Stimulated activated naive B cell treated with anti-CD40 and anti-IgM and Interleukin-4, amounts not matched to agents 10 μg/mL and 1 μg/mL and 100 μg/mL, for 72 hours (primary cell): ENCODE data around the gene KCNK3.
A peak's percentile ranks its signal among the peaks of the same experiment; 100 is the strongest.

Experiments
- ATAC-seq, 2 donors: fragments of 150-1000 bp; cut with Tn5 transposase; replicated peaks; 2 replicates each; pipeline ENCODE4 v1.10.0; 2021; ENCODE audit warnings: moderate library complexity in 1 of 2
- DNase-seq: peaks from one replicate; pipeline ENCODE4 v3.0.0; 2021
- H3K27ac Mint-ChIP-seq: one replicate; pipeline ENCODE4 v1.8.0; 2022; ENCODE audit warnings: mild to moderate bottlenecking, mixed read lengths
- H3K27me3 Mint-ChIP-seq, 2 donors: one replicate each; pipeline ENCODE4 v1.8.0; 2022; ENCODE audit warnings: mixed read lengths in 2 of 2
- H3K36me3 Mint-ChIP-seq, 2 donors: one replicate each; pipeline ENCODE4 v1.8.0; 2022; ENCODE audit warnings: mixed read lengths in 2 of 2, mild to moderate bottlenecking in 1 of 2
- H3K4me1 Mint-ChIP-seq, 2 donors: one replicate each; pipeline ENCODE4 v1.8.0; 2022; ENCODE audit warnings: mixed read lengths in 2 of 2, mild to moderate bottlenecking in 1 of 2
- H3K4me3 Mint-ChIP-seq, 2 donors: one replicate each; pipeline ENCODE4 v1.8.0; 2022; ENCODE audit warnings: mild to moderate bottlenecking in 2 of 2, mixed read lengths in 2 of 2, moderate library complexity in 1 of 2
- H3K9me3 Mint-ChIP-seq, 2 donors: one replicate each; pipeline ENCODE4 v1.8.0; 2022; ENCODE audit warnings: mixed read lengths in 2 of 2, mild to moderate bottlenecking in 1 of 2

The KCNK3 gene

DNA sequence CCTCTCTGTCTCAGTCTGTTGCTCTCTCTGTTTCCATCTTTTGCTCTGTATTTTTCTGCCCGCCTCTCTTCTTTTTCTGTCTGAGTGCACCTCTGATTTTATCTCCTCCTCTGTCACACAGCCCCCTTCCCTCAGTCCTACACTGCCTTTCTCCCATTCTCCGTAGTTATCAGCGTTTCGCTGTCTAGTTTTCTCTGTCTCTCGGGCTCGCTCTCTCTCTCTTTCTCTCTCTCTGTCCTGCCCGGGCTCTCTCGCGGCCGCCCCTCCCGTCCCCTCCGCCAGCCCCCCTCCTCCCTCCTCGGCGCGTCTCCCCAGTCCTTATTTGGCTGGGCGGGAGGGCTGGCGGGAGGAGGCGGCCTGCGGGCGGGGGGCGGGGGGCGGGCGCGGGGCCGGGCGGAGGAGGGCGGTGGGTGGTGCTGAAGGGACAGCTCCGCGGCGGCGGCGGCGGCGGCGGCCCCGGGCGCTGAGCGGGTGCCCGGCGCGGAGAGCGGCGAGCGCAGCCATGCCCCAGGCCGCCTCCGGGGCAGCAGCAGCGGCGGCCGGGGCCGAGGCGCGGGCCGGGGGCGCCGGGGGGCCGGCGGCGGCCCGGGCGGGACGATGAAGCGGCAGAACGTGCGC is at the start of gene KCNK3:
TSS of gene KCNK3 (plus strand) at position 444 of the 618 bp plus-strand sequence. CDS start at position 598, 154 bp downstream.
- ATAC-seq = peak; percentile 70 to 75
- Mint-ChIP-seq H3K27me3 (peaks cover 63 to 74% of the 10 kb centered on the region in 2 donors), H3K4me3 (peak within 1 kb of the TSS in 1 of 2 donors; percentile 4)

DNA sequence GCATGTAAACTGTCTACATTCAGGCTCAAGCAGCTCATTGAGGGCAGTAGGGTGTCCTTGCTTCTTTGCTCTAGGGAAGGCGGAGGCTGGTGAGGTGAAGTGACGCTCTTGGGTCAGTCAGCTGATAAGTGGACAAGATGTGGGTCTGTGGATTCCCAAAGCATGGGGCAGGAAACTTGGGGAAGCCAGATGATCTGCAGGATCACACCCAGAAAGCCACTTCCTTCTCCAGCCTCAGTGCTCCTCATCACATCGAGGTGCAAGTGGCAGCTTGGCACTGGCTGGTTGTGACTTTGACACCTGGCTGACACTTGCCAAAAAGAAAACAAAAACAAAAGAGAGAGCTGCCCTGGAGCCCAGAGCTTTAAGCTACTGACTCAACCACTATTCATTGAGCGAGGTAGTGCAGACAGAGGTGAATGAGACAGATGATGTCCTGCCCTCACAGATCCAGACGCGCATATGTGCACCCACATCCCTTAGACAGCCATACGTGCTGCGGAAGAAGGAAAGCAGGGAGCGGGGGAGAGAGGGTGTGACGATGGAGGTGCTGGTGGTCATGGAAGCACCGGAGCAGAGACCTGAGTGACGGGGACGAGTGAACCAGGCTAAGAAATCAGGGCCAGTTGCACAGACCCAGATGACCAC is 48.2 kb upstream of the KCNK3 start:
- peaks cover 31 to 49% of the 10 kb centered on the region in 2 donors for H3K27me3 Mint-ChIP-seq

More for the DNA sequence above, at the start of gene KCNK3:
- Mint-ChIP-seq H3K4me1 (peaks cover 7 to 13% of the 10 kb centered on the region in 2 donors), H3K36me3 (no peaks in the 10 kb centered on the region), H3K27ac (no peak within 1 kb of the TSS), H3K9me3 (no peaks in the 10 kb centered on the region)
- DNase-seq = no peak

DNA sequence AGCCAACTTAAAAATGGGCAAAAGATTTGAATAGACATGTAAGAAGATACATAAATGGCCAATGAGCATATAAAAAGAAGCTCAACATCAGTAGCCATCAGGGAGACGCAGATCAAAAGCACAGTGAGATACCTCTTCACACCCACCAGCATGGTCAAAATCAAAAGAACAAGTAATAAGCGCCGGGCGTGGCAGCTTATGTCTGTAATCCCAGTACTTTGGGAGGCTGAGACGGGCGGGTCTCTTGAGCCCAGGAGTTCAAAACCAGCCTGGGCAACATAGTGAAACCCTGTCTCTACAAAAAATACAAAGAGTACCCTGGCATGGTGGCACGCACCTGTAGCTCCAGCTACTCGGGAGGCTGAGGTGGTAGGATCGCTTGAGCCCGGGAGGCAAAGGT is 46.8 kb upstream of the KCNK3 start:
- Mint-ChIP-seq H3K4me3 (no peak overlapping the region), H3K4me1 (no peaks in the 10 kb centered on the region), H3K9me3 (no peaks in the 10 kb centered on the region), H3K27me3 (peaks cover 35 to 53% of the 10 kb centered on the region in 2 donors), H3K36me3 (no peaks in the 10 kb centered on the region), H3K27ac (no peak overlapping the region)
- DNase-seq = no peak
- ATAC-seq = no peak

More for the DNA sequence above, 48.2 kb upstream of the KCNK3 start:
- Mint-ChIP-seq H3K4me3 (no peak overlapping the region), H3K4me1 (no peaks in the 10 kb centered on the region), H3K9me3 (no peaks in the 10 kb centered on the region), H3K36me3 (no peaks in the 10 kb centered on the region), H3K27ac (no peak overlapping the region)
- no peak for ATAC-seq
- DNase-seq = no peak

DNA sequence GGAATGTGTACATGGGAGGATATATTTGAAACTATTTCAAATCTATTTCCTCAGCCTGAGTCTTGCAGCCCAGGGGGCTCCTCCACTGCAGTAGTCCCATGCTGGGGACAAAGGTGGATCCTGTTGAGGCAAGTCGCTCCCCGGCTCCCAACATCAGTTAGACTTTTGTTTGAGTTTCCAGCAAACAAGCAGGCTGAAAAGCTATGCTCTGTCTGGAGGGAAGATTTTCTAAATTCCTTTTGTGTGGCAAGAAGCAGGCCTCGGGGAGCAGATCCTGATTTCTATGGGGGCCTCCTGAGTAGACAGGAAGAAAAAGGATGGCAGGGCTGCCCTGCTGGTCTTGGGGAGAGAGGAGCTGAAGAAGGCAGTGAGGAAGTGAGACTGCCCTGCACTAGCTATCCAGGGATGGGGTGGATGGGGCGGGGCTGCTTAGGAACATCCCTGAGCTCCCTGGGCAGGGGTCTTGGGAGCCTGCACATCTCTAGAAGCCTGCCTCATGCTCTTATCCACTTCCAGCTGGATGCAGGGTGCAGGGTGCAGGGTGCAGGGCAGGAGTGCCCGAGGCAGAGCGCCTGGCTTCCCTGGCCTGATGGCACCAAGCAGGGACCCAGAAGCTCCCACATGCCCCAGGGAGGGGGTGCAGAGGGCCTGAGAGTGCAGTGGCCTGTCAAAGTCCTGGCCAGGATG is 45.4 kb upstream of the KCNK3 start:
- Mint-ChIP-seq H3K36me3 (no peaks in the 10 kb centered on the region), H3K9me3 (no peaks in the 10 kb centered on the region)
- ATAC-seq = no peak

DNA sequence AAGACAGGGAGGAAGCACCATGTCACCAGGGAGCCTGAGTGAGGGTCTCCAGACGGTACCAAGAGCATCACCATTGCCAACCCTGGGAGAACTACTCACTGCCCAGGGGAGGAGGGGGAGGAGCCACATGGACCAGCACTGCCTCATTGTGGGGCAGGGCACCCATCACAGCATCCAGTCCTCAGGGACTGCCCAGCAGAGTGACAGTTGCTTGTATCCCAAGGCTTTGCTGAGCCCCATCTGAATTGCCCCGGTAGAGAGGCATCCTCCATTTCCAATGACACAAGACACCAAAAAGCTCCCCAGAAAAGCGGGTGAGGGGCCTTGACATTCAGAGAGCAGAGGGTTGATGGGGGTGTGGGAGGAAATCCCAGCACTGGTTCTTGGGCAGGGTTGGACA is 44.5 kb upstream of the KCNK3 start:
- no peak for ATAC-seq
- H3K27me3 Mint-ChIP-seq = peaks cover 31 to 46% of the 10 kb centered on the region in 2 donors
- DNase-seq = no peak

More for the DNA sequence above, 45.4 kb upstream of the KCNK3 start:
- Mint-ChIP-seq H3K27me3 (peaks cover 31 to 49% of the 10 kb centered on the region in 2 donors), H3K4me1 (no peaks in the 10 kb centered on the region), H3K27ac (no peak overlapping the region), H3K4me3 (no peak overlapping the region)
- DNase-seq = no peak

DNA sequence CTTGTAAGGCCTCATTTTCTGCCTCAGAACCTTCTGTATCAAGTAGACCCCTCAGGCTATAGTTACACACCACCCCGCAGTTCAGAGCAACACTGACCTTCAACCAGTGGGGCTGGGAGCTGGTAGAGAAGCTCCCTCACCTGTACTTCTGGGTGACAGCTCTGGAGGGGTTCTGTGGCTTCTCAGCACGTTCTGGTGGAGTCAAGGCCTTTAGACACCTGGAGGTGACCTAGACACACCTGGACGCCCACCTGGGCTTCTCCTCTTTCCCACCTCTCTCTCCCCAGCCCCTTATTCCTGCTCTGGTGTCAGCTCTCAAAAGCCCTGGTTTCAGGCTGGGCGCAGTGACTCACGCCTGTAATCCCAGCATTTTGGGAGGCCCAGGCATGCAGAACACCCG is 44.0 kb upstream of the KCNK3 start:
- no peak overlapping the region for H3K27ac Mint-ChIP-seq
- ATAC-seq = no peak
- peaks cover 31 to 48% of the 10 kb centered on the region in 2 donors for H3K27me3 Mint-ChIP-seq
- DNase-seq = no peak
- H3K4me1 Mint-ChIP-seq = no peaks in the 10 kb centered on the region
- no peaks in the 10 kb centered on the region for H3K36me3 Mint-ChIP-seq
- no peak overlapping the region for H3K4me3 Mint-ChIP-seq
- H3K9me3 Mint-ChIP-seq = no peaks in the 10 kb centered on the region

More for the DNA sequence above, 44.5 kb upstream of the KCNK3 start:
- Mint-ChIP-seq H3K4me3 (no peak overlapping the region), H3K4me1 (no peaks in the 10 kb centered on the region), H3K36me3 (no peaks in the 10 kb centered on the region), H3K9me3 (no peaks in the 10 kb centered on the region), H3K27ac (no peak overlapping the region)

DNA sequence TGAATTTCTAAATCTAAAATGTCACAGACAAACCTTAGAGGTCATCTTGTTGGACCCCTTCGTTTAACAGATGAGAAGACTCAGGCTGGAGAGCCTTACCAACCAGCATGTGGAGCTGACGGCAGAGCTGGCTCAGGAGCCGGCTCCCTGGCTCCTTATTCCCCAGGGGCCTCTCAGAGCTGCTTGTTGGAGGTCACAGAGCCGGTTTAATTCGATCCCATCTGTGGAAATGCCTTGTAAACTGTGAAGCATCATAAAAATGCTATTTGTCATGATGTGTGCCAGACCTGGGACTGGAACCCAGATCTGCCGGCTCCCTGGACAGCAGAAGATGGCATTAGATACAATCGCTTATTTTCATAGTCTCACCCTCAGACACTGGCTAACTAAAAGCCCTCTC is 43.2 kb upstream of the KCNK3 start:
- H3K4me3 Mint-ChIP-seq = no peak overlapping the region
- peaks cover 28 to 44% of the 10 kb centered on the region in 2 donors for H3K27me3 Mint-ChIP-seq
- no peak overlapping the region for H3K27ac Mint-ChIP-seq
- H3K9me3 Mint-ChIP-seq = no peaks in the 10 kb centered on the region
- H3K4me1 Mint-ChIP-seq = no peaks in the 10 kb centered on the region
- ATAC-seq (no peak), DNase-seq (no peak)
- no peaks in the 10 kb centered on the region for H3K36me3 Mint-ChIP-seq

DNA sequence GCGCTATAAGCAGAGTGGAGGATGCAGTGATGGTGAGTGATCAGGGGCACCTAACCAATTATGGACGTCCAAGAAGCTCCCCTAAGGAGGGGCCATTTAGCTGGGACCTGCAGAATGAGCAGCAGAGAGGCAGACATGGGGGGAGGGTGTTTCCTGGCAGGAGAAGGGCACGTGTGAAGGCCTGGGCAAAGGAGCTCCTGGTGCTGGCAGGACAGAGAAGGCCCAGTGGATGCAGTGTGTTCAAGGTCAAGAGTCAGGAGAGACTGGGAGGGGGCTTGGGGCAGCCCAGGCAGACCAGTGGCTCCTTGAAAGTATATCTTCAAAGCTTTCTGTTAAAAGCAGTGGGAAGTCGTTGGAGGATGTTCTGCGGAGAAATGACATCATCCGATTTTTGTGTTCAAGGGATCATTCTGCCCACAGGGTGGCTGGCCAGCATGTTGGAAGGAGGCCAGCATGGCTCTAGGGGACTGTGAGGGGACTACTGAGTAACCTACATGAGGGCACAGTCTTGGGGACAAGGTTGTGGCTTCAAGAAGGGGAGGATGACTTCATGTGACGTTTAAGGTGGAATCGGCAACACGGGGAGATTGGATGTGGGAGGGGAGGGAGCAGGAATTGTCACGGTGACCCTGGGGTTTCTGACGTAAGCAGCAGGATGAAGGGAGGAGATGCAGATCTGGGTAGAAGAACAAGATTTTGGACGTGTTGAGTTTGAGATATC is 42.4 kb upstream of the KCNK3 start:
- ATAC-seq (no peak), DNase-seq (no peak)
- Mint-ChIP-seq H3K4me1 (no peaks in the 10 kb centered on the region), H3K36me3 (no peaks in the 10 kb centered on the region), H3K9me3 (no peaks in the 10 kb centered on the region), H3K27me3 (peaks cover 27 to 37% of the 10 kb centered on the region in 2 donors), H3K27ac (no peak overlapping the region), H3K4me3 (no peak overlapping the region)

DNA sequence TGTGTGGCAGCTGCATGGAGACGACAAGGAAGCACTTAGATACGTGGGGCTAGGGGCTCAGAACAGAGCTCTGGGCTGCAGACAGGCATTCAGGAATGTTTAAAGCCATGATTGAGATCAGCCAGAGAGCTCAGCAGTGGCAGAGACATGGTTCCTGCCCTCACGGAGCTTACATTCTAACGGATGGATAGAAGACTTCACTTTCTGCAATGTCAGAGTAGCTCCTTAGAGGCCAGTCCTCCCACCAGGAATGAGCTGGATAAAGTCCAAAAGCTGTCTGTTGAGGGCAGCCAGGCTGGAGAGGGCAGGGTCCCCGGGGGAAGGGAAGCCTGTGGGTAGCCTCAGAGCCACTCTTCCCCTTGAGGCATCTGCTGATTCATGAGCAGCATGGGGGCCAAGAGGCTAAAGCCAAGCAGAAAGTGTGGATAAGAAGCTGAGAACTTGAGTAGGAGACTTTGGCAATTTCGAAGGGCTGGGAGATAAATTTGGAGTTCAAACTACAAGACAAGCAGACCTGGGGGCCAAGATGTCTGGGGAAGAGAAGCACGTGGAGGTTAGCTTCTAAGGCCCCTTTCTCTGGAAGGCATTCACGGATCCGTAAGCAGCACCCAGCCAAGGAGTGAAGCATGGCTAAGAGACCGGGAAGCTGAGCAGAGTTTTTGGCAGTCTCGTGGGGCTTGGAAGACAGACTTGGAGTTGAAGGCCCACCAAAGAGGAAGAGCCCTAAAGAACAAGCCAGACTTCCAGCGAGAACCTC is 41.6 kb upstream of the KCNK3 start:
- no peaks in the 10 kb centered on the region for H3K4me1 Mint-ChIP-seq
- H3K27ac Mint-ChIP-seq = no peak overlapping the region
- ATAC-seq (no peak), DNase-seq (no peak)
- H3K9me3 Mint-ChIP-seq = no peaks in the 10 kb centered on the region
- no peak overlapping the region for H3K4me3 Mint-ChIP-seq
- no peaks in the 10 kb centered on the region for H3K36me3 Mint-ChIP-seq
- H3K27me3 Mint-ChIP-seq = peaks cover 25 to 33% of the 10 kb centered on the region in 2 donors

DNA sequence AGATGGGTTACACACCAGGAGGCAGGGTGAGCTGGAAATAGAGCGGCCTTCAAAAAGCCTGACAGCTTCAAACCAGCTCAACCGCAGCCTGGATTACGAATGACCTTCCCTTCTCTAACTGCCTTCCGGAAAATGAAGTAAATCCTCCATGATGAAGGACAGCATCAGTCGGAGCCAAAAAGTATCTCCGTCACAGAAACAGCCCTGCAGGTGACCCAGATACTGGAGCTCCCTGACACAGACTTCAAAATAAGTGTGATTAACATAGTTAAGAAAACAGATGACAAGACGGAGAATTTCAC is 41.1 kb upstream of the KCNK3 start:
- H3K27me3 Mint-ChIP-seq = peaks cover 23 to 33% of the 10 kb centered on the region in 2 donors
- H3K4me3 Mint-ChIP-seq = no peak overlapping the region
- no peaks in the 10 kb centered on the region for H3K36me3 Mint-ChIP-seq
- no peak overlapping the region for H3K27ac Mint-ChIP-seq
- DNase-seq (no peak), ATAC-seq (no peak)
- H3K4me1 Mint-ChIP-seq = no peaks in the 10 kb centered on the region
- no peaks in the 10 kb centered on the region for H3K9me3 Mint-ChIP-seq

DNA sequence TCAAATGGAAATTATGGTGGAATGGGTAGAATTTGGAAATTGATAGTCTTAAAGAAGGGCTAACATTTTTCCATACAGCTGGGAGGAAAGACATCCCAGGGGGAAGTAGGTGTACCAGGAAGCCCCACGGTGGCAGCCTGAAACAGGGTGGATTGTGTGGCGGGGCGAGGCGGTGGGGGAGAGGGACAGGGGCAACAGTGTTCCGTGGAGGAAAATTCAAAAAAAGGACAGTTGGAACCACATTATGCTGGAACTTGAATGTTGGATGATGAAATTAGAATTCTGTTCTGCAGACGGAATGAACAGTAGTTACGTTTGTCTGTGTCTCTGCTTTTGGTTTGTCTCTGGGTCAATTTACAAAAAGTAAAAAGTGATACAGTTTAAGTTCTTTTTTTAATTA is 40.7 kb upstream of the KCNK3 start:
- no peak overlapping the region for H3K4me3 Mint-ChIP-seq
- no peaks in the 10 kb centered on the region for H3K4me1 Mint-ChIP-seq
- H3K27ac Mint-ChIP-seq = no peak overlapping the region
- DNase-seq = no peak
- no peaks in the 10 kb centered on the region for H3K36me3 Mint-ChIP-seq
- H3K27me3 Mint-ChIP-seq = peaks cover 23 to 33% of the 10 kb centered on the region in 2 donors
- no peak for ATAC-seq
- H3K9me3 Mint-ChIP-seq = no peaks in the 10 kb centered on the region

DNA sequence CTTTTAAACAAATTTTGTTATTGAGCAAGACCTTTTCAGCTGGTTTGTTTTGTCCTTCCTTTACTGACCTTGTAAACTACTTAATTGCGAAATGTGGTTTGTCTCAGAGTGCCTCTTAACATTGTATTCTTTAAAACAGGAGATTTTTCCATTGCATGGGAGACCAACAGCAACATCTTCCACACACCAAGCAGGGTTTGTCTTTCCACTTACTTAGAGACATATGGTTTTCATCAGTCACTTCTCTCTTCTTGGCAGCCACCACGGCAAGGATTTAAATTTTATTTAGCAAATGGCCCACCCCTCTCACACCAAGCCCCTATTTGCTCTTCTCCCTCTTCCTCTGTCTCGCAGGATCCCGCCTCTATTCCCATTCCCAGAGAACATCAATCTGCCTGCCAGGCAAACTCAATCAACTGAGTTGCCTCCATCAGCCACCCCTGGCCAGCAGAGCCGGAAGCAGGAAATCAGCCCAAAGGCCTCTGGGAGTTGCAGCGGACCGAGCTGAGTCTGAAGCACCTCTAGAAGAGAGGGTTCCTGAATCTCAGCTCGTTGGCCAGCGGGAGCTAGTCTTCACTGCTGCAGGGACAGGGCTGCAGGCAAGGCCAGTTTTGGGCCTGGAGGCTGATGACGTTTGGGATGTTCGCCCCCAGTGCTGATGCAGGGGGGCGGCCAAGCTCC is 40.0 kb upstream of the KCNK3 start:
- H3K4me1 Mint-ChIP-seq = no peaks in the 10 kb centered on the region

DNA sequence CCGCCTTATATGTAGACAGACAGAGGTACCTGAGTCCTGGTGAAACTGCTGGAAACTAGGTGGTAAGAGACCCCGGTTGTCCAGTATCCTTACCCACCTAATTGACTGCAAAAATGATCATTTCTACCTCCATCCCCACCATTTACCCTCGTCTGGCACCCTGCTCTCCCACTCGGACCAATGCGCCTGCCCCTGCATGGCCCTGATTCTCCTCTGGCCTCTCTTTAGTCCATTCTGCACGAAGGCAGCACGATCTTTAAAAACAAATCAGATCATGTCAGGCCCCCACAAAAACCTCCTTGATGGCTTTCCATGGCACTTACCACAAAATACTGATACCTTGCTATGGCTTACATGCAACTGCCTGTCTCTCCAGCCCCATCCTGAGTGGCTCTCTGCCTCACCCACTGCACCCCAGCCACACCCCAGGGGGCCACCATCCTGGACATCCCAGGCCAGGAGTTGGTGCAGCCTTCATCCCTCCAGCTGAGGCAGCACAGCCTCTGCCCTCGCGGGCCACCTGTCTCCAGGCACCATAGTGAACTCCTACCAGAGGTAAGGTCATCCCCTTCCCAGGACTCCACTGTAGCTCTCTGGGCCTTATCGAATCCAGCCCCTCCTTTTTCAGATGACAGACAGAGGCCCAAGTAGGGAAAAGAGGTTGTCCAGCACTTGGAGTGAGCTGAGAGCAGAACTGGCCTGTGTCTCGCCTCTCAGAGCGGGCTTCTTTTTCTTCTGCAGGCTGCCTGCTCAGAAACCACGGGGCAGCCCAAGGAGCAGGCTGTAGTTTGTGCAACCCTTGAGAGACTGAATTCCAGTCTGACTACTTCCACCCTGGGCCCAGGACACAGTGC is 39.1 kb upstream of the KCNK3 start:
- DNase-seq = no peak
- ATAC-seq = no peak

More for the DNA sequence above, 40.0 kb upstream of the KCNK3 start:
- ATAC-seq = no peak
- peaks cover 26 to 33% of the 10 kb centered on the region in 2 donors for H3K27me3 Mint-ChIP-seq
- H3K9me3 Mint-ChIP-seq = no peaks in the 10 kb centered on the region
- H3K27ac Mint-ChIP-seq = no peak overlapping the region
- H3K4me3 Mint-ChIP-seq = no peak overlapping the region
- H3K36me3 Mint-ChIP-seq = no peaks in the 10 kb centered on the region
- no peak for DNase-seq

More for the DNA sequence above, 39.1 kb upstream of the KCNK3 start:
- Mint-ChIP-seq H3K27ac (peak overlapping the region; percentile 4), H3K4me3 (no peak overlapping the region), H3K9me3 (no peaks in the 10 kb centered on the region), H3K36me3 (no peaks in the 10 kb centered on the region), H3K27me3 (peaks cover 27 to 34% of the 10 kb centered on the region in 2 donors), H3K4me1 (no peaks in the 10 kb centered on the region)
